Transverse colon (tissue), 4 donors: Measurements from ENCODE around the gene GRAMD1B. TPM values are rescaled to one million over a fixed set of nuclear protein-coding genes. Genes with fewer than 3 reads are reported as not detected.
A peak's percentile ranks its signal among the peaks of the same experiment; 100 is the strongest.

Experiments used
- DNase-seq: peaks from one replicate; pipeline ENCODE4 v3.0.0-alpha.2; 2019
- H3K27ac ChIP-seq, 4 donors: fragments of 200-600 bp; sonication (generic); 2 replicates each; pipeline ENCODE4 v1.5.1; 2016 to 2018; ENCODE audit warnings: inconsistent platforms in 4 of 4
- H3K27me3 ChIP-seq: fragments of 200-600 bp; sonication (generic); 2 replicates; pipeline ENCODE4 v1.5.1; 2017; ENCODE audit warnings: inconsistent platforms
- H3K36me3 ChIP-seq, 4 donors: fragments of 200-600 bp; sonication (generic); 2 replicates each; pipeline ENCODE4 v1.5.1; 2017 to 2019; ENCODE audit warnings: inconsistent platforms in 4 of 4
- H3K4me1 ChIP-seq, 4 donors: fragments of 200-600 bp; sonication (generic); 2 replicates each; pipeline ENCODE4 v1.5.1; 2017 to 2020; ENCODE audit warnings: inconsistent platforms in 4 of 4
- H3K4me3 ChIP-seq, 4 donors: fragments of 200-600 bp; sonication (generic); 1 replicate in 1 of 4; 2 replicates in 3 of 4; pipeline versions ENCODE4 v1.5.1 to v1.6.1; 2017 to 2019; ENCODE audit warnings: inconsistent platforms in 4 of 4
- H3K9me3 ChIP-seq, 2 donors: fragments of 200-600 bp; sonication (generic); 2 replicates each; pipeline ENCODE4 v1.5.1; 2017 to 2019; ENCODE audit warnings: inconsistent platforms in 2 of 2
- CTCF ChIP-seq, 5 experiments: fragments of 200-600 bp in 3 of 5; fragments of 450-650 bp in 2 of 5; sonication (generic) in 3 of 5; IDR thresholded peaks; 1 replicate in 2 of 5; 2 replicates in 3 of 5; pipeline ENCODE4 v1.5.1; 2016 to 2017; ENCODE audit warnings: antibody characterized with exemption in 5 of 5, inconsistent platforms in 3 of 5, mild to moderate bottlenecking in 2 of 5, moderate library complexity in 1 of 5
- EP300 ChIP-seq: sonication (generic); formaldehyde crosslinking; IDR thresholded peaks from one replicate; pipeline ENCODE4 v1.6.1; 2017; ENCODE audit warnings: antibody characterized with exemption, low read depth
- POLR2A ChIP-seq: fragments of 450-650 bp; IDR thresholded peaks from one replicate; pipeline ENCODE4 v1.6.1; 2016; ENCODE audit warnings: antibody characterized with exemption, mild to moderate bottlenecking, moderate library complexity
- POLR2AphosphoS5 ChIP-seq, 3 donors: sonication (generic); formaldehyde crosslinking; IDR thresholded peaks; one replicate each; pipeline ENCODE4 v1.6.1; 2016; ENCODE audit warnings: antibody characterized with exemption in 3 of 3
- WGBS, 2 donors: methylation state at CpG; one replicate each; pipeline ENCODE4 v1.1.5; 2018; ENCODE audit warnings: low coverage in 1 of 2; 5-methylcytosine and 5-hydroxymethylcytosine counted together
- in situ Hi-C, 4 donors: fragments of 200-750 bp; cut with MboI; loops; one replicate each; pipeline versions ENCODE4 v1.15.0 to v1.15.1; 2017; ENCODE audit warnings: low sequenced_read_pairs in 3 of 4, low pct_ligation_motif_present in 1 of 4, low pct_unique_long_range_greater_than_20kb in 1 of 4
- intact Hi-C: fragments of 100-400 bp; cut with DNase I; formaldehyde crosslinking; loops from one replicate; pipeline ENCODE4 v1.15.1; 2023; ENCODE audit warnings: low total_unique reads
- total RNA-seq, 4 donors: library from RNA; depleted of rRNA; stranded (reverse); fragments of >200 nt; gene quantifications; one replicate each; pipeline ENCODE4 v1.1.0, GENCODE V29; 2016

GRAMD1B gene
- total RNA-seq, 4 donors from 2014 or later = 4.3 to 58.4 (median 9.9) TPM

GRCh38 chr11:123407130-123407995 is 22.7 kb upstream of the GRAMD1B start:
- Histone ChIP-seq H3K4me3 (no peak overlapping the region), H3K36me3 (no peaks in the 10 kb centered on the region), H3K27me3 (peaks cover 13% of the 10 kb centered on the region), H3K27ac (no peak overlapping the region), H3K9me3 (no peaks in the 10 kb centered on the region), H3K4me1 (peaks cover 0 to 32% (median 7%) of the 10 kb centered on the region in 4 donors)
- intact Hi-C loops = loop anchor here (5.0 kb wide), 1 partner anchor 1005 kb away; no protein-coding TSS in a partner anchor
- in situ Hi-C loops = loop anchor here in 1 of 4 donors (10.0 kb wide), 1 partner anchor 67 kb away; no protein-coding TSS in a partner anchor
- TF ChIP-seq POLR2A (no peak), CTCF (IDR thresholded peaks at IDR 0.05) (peak; percentile 52 to 79 (median 69))
- DNase-seq = peak; percentile 79
- WGBS, 2 donors = 3 to 7% methylated on average over 3 to 7 of the region's 7 CpGs

GRCh38 chr11:123407996-123408597 is 22.0 kb upstream of the GRAMD1B start:
- in situ Hi-C loops = loop anchor here in 1 of 4 donors (10.0 kb wide), 1 partner anchor 67 kb away; no protein-coding TSS in a partner anchor
- DNase-seq = no peak

GRCh38 chr11:123408619-123409455 is 21.2 kb upstream of the GRAMD1B start:
- in situ Hi-C loops = loop anchor here in 1 of 4 donors (10.0 kb wide), 1 partner anchor 66 kb away; no protein-coding TSS in a partner anchor
- peak overlapping the region in 1 of 4 donors; percentile 61 for H3K27ac ChIP-seq
- whole genome bisulfite sequencing, 2 donors = 40 to 44% methylated on average over 7 to 8 of the region's 8 CpGs
- H3K27me3 ChIP-seq = peaks cover 13% of the 10 kb centered on the region
- H3K4me1 ChIP-seq = peaks cover 0 to 32% (median 7%) of the 10 kb centered on the region in 4 donors
- intact Hi-C loops = loop anchor here (5.0 kb wide), 1 partner anchor 1007 kb away; no protein-coding TSS in a partner anchor
- no peak overlapping the region for H3K4me3 ChIP-seq
- H3K36me3 ChIP-seq = no peaks in the 10 kb centered on the region
- no peak for DNase-seq
- H3K9me3 ChIP-seq = no peaks in the 10 kb centered on the region
- no peak for TF ChIP-seq POLR2AphosphoS5 (IDR thresholded peaks at IDR 0.05)
- TF ChIP-seq POLR2A = no peak
- TF ChIP-seq CTCF (IDR thresholded peaks at IDR 0.05) = no peak
- no peak for TF ChIP-seq EP300

More at GRCh38 chr11:123407996-123408597, 22.0 kb upstream of the GRAMD1B start:
- H3K4me1 ChIP-seq = peaks cover 0 to 32% (median 7%) of the 10 kb centered on the region in 4 donors
- H3K9me3 ChIP-seq = no peaks in the 10 kb centered on the region
- no peaks in the 10 kb centered on the region for H3K36me3 ChIP-seq
- no peak for TF ChIP-seq CTCF (IDR thresholded peaks at IDR 0.05)
- no peak for TF ChIP-seq POLR2A
- TF ChIP-seq POLR2AphosphoS5 (IDR thresholded peaks at IDR 0.05) = no peak
- TF ChIP-seq EP300 = no peak
- peak overlapping the region in 1 of 4 donors; percentile 61 for H3K27ac ChIP-seq
- peaks cover 13% of the 10 kb centered on the region for H3K27me3 ChIP-seq
- H3K4me3 ChIP-seq = no peak overlapping the region
- WGBS, 2 donors = 39 to 68% methylated on average over 3 to 7 of the region's 7 CpGs
- intact Hi-C loops = loop anchor here (5.0 kb wide), 1 partner anchor 1006 kb away; no protein-coding TSS in a partner anchor
